HepG2 (cell line): ENCODE data around the gene PRDM15. TPM values are rescaled to one million over a fixed set of nuclear protein-coding genes. Genes with fewer than 3 reads are reported as not detected.

Source experiments
- ATAC-seq: fragments of 200-7000 bp; cut with Tn5 transposase; 3 replicates; pipeline ENCODE4 v1.9.1; 2020; ENCODE audit warnings: mild to moderate bottlenecking, moderate library complexity
- BruUV-seq: library from RNA; stranded (reverse); fragments of 400-500 nt; replicated peaks from 2 replicates; lab custom pipeline; 2021; lab: Mats Ljungman, UMichigan
- CTCF ChIA-PET: fragments of 300-600 bp; formaldehyde crosslinking; extraction: SDS; loops from one replicate; lab custom pipeline; 2021; ENCODE audit warnings: low total read pairs, inconsistent platforms, low intra/inter-chr PET ratio; lab: Yijun Ruan, JAX
- POLR2A ChIA-PET: fragments of 350-600 bp; sonication (Branson Sonifier 250); formaldehyde crosslinking; loops from one replicate; lab custom pipeline; 2020; ENCODE audit warnings: antibody characterized with exemption, inconsistent platforms; lab: Yijun Ruan, JAX
- DNase-seq: peaks from one replicate; pipeline ENCODE4 v3.0.0-alpha.2; 2015; ENCODE audit warnings: low spot score
- FAIRE-seq: peaks from 3 replicates; lab custom pipeline; 2011; peaks lifted over from hg19 to GRCh38; lab: Jason Lieb, UNC
- H2AFZ ChIP-seq: one replicate; pipeline ENCODE4 v1.6.1; 2011; ENCODE audit warnings: low read length, inconsistent platforms
- H3K27ac ChIP-seq: fragments of 300-600 bp; 3 replicates; pipeline ENCODE4 v1.8.0; 2011; ENCODE audit warnings: mixed run types, mild to moderate bottlenecking, mixed read lengths, low read length, inconsistent platforms; ENCODE audit not compliant: insufficient read depth; ENCODE audit errors: extremely low read length
- H3K27me3 ChIP-seq, 2 experiments: fragments of 200-600 bp in 1 of 2; 2 replicates in 1 of 2; 3 replicates in 1 of 2; pipeline versions ENCODE4 v1.6.0 to v1.8.0; 2011; ENCODE audit warnings: low read length in 2 of 2, mild to moderate bottlenecking in 2 of 2, moderate library complexity in 2 of 2, inconsistent platforms in 1 of 2; ENCODE audit not compliant: insufficient read depth in 2 of 2, control insufficient read depth in 1 of 2
- H3K36me3 ChIP-seq, 2 experiments: fragments of 200-600 bp in 1 of 2; replicated peaks in 1 of 2; 2 replicates in 1 of 2; 3 replicates in 1 of 2; pipeline versions ENCODE4 v1.5.1 to v1.8.0; 2011; ENCODE audit warnings: low read length in 2 of 2, inconsistent platforms in 1 of 2; ENCODE audit not compliant: insufficient read depth in 2 of 2, control insufficient read depth in 1 of 2
- H3K4me1 ChIP-seq: 2 replicates; pipeline ENCODE4 v1.5.1; 2012; ENCODE audit warnings: low read length, inconsistent platforms; ENCODE audit not compliant: insufficient read depth
- H3K4me2 ChIP-seq: 2 replicates; pipeline ENCODE4 v1.6.0; 2011; ENCODE audit warnings: low read depth, low read length, inconsistent platforms
- H3K4me3 ChIP-seq, 3 experiments: fragments of 200-600 bp in 1 of 3; sonication (generic), shearing (Covaris generic) in 1 of 3; replicated peaks in 1 of 3; 2 replicates each; pipeline ENCODE4 v1.5.1; 2011 to 2016; ENCODE audit warnings: low read length in 3 of 3, inconsistent platforms in 2 of 3, low read depth in 2 of 3, mild to moderate bottlenecking in 2 of 3, control low read depth in 1 of 3, mixed read lengths in 1 of 3; ENCODE audit not compliant: insufficient read depth in 1 of 3
- H3K79me2 ChIP-seq: one replicate; pipeline ENCODE4 v1.6.1; 2011; ENCODE audit warnings: low read length, inconsistent platforms; ENCODE audit not compliant: insufficient read depth
- H3K9ac ChIP-seq: 2 replicates; pipeline ENCODE4 v1.6.0; 2011; ENCODE audit warnings: mild to moderate bottlenecking, low read depth, low read length, inconsistent platforms; ENCODE audit not compliant: insufficient read depth
- H3K9me3 ChIP-seq: 2 replicates; pipeline ENCODE4 v1.5.1; 2012; ENCODE audit warnings: mild to moderate bottlenecking, low read length
- H4K20me1 ChIP-seq: 2 replicates; pipeline ENCODE4 v1.6.0; 2011; ENCODE audit warnings: inconsistent platforms, mild to moderate bottlenecking, low read length, moderate library complexity; ENCODE audit not compliant: insufficient read depth
- HMG20B ChIP-seq: conservative IDR thresholded peaks from 2 replicates; pipeline ENCODE4 v1.6.1; 2016; ENCODE audit warnings: missing genetic modification reagents, missing compliant biosample characterization
- HNF4A ChIP-seq: sonication (generic); formaldehyde crosslinking; IDR thresholded peaks from 2 replicates; pipeline ENCODE4 v1.4.0; 2020; ENCODE audit warnings: missing genetic modification reagents
- KDM5B ChIP-seq: sonication (generic); formaldehyde crosslinking; IDR thresholded peaks from 2 replicates; pipeline ENCODE4 v1.4.0; 2020; ENCODE audit warnings: missing genetic modification reagents, mild to moderate bottlenecking, borderline replicate concordance
- MIER2 ChIP-seq: IDR thresholded peaks from 2 replicates; pipeline ENCODE4 v1.6.1; 2016; ENCODE audit warnings: missing biosample characterization, missing genetic modification reagents
- MZF1 ChIP-seq: sonication (generic); formaldehyde crosslinking; IDR thresholded peaks from 2 replicates; pipeline ENCODE4 v1.8.1; 2023; ENCODE audit warnings: mild to moderate bottlenecking, missing genetic modification reagents, borderline replicate concordance
- RORA ChIP-seq: sonication (generic); formaldehyde crosslinking; IDR thresholded peaks from 2 replicates; pipeline ENCODE4 v1.5.0; 2020; ENCODE audit warnings: mild to moderate bottlenecking, missing genetic modification reagents, moderate library complexity
- SMAD1 ChIP-seq: sonication (generic); formaldehyde crosslinking; IDR thresholded peaks from 2 replicates; pipeline ENCODE4 v1.4.0; 2020; ENCODE audit warnings: missing genetic modification reagents, low read depth, mild to moderate bottlenecking, borderline replicate concordance
- ZNF234 ChIP-seq: sonication (generic); formaldehyde crosslinking; conservative IDR thresholded peaks from 2 replicates; pipeline ENCODE4 v1.5.1; 2020; ENCODE audit warnings: mild to moderate bottlenecking, missing genetic modification reagents
- ZNF460 ChIP-seq: sonication (generic); formaldehyde crosslinking; IDR thresholded peaks from 2 replicates; pipeline ENCODE4 v1.5.1; 2020; ENCODE audit warnings: missing genetic modification reagents, mild to moderate bottlenecking, borderline replicate concordance
- WGBS: methylation state at CpG from one replicate; pipeline ENCODE4 v1.1.6; 2017; ENCODE audit warnings: low lambda C conversion rate; 5-methylcytosine and 5-hydroxymethylcytosine counted together
- in situ Hi-C: cut with HindIII; loops from 2 replicates; pipeline ENCODE4 v1.10.0; 2017; ENCODE audit warnings: low pct_unique_long_range_greater_than_20kb; ENCODE audit not compliant: extremely low pct_ligation_motif_present
- intact Hi-C: fragments of 100-400 bp; cut with micrococcal nuclease; formaldehyde crosslinking; loops from one replicate; pipeline ENCODE4 v1.10.0; 2022; ENCODE audit not compliant: unreplicated experiment
- polyA plus RNA-seq, 8 experiments: library from polyadenylated mRNA; depleted of rRNA in 3 of 8; stranded (reverse) in 7 of 8; unstranded in 1 of 8; fragments of >200 nt; fragmentation: Illumina TruSeq in 4 of 8; extraction: Trizol in 4 of 8; gene quantifications; 2 replicates each; pipeline versions ENCODE4 v1.2.1 to v1.2.3, GENCODE V29; 2011 to 2016; ENCODE audit warnings: low read depth in 4 of 8, missing spikeins in 1 of 8, mixed read lengths in 1 of 8; ENCODE audit not compliant: insufficient read depth in 1 of 8
- total RNA-seq, 5 experiments: library from RNA; depleted of rRNA; stranded (reverse); fragments of >200 nt; fragmentation: Illumina TruSeq; extraction: Trizol; gene quantifications; 2 replicates each; pipeline ENCODE4 v1.2.3, GENCODE V29; 2016; ENCODE audit warnings: low read depth in 1 of 5
- TF ChIP-seq, protein P1 (sequence below): sonication (generic); formaldehyde crosslinking; IDR thresholded peaks from 2 replicates; pipeline ENCODE4 v1.4.0; 2020; ENCODE audit warnings: missing genetic modification reagents; ENCODE audit errors: not compliant biosample characterization
- TF ChIP-seq, protein P2 (sequence below): sonication (generic); formaldehyde crosslinking; IDR thresholded peaks from 2 replicates; pipeline ENCODE4 v1.5.0; 2020; ENCODE audit warnings: missing genetic modification reagents

The PRDM15 gene
- total and polyA plus RNA-seq, 2 of the 13 experiments (the other 11 are each of a cell fraction or from before 2014, with no cell fraction given), result 4.0 to 6.9 TPM

DNA sequence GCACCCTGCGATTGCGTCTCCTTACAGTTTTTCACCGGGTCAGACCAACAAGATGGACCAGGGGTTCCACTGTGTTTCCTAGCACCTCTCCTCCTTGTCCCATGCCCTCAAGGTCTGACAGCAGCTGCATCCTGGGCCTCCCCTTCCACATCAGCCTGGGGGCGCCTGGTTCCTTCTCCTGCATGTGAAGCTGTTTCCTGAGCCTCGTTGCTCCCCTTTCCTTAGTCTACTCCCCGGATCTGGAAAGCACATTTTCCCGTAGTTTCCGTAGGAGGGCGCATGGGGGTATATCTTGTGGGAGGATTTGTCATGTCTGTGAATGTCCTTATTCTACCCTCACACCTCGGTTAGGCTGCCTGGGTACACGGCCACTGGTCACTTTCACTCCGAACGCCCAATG lies 6.1 kb downstream of the PRDM15 start:
- intact Hi-C loops, result no loop called here
- DNase-seq (no peak), FAIRE-seq (no peak), ATAC-seq (no peak)
- H3K9ac ChIP-seq, result no peak overlapping the region
- H3K4me2 ChIP-seq, result no peak overlapping the region
- peaks cover 20% of the 10 kb centered on the region for H3K4me1 ChIP-seq
- H3K27me3 ChIP-seq, result no peaks in the 10 kb centered on the region
- no peak overlapping the region for H3K27ac ChIP-seq
- peaks cover 22% of the 10 kb centered on the region for H3K79me2 ChIP-seq
- H3K4me3 ChIP-seq, result no peak overlapping the region
- in situ Hi-C loops, result no loop called here
- no TSS peak for BruUV-seq
- 94% methylated on average over 13 of the region's 13 CpGs for WGBS
- TF ChIP-seq SMAD1 (CRISPR knock-in tag) (no peak), MZF1 (CRISPR knock-in tag) (no peak), MIER2 (CRISPR knock-in tag) (no peak), KDM5B (no peak), HMG20B (no peak), ZNF234 (no peak), HNF4A (CRISPR knock-in tag) (no peak), ZNF460 (CRISPR knock-in tag) (no peak), RORA (CRISPR knock-in tag) (no peak)
- TF ChIP-seq, protein P1, sequence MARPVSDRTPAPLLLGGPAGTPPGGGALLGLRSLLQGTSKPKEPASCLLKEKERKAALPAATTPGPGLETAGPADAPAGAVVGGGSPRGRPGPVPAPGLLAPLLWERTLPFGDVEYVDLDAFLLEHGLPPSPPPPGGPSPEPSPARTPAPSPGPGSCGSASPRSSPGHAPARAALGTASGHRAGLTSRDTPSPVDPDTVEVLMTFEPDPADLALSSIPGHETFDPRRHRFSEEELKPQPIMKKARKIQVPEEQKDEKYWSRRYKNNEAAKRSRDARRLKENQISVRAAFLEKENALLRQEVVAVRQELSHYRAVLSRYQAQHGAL (CRISPR knock-in tag), result no peak
- TF ChIP-seq, protein P2, sequence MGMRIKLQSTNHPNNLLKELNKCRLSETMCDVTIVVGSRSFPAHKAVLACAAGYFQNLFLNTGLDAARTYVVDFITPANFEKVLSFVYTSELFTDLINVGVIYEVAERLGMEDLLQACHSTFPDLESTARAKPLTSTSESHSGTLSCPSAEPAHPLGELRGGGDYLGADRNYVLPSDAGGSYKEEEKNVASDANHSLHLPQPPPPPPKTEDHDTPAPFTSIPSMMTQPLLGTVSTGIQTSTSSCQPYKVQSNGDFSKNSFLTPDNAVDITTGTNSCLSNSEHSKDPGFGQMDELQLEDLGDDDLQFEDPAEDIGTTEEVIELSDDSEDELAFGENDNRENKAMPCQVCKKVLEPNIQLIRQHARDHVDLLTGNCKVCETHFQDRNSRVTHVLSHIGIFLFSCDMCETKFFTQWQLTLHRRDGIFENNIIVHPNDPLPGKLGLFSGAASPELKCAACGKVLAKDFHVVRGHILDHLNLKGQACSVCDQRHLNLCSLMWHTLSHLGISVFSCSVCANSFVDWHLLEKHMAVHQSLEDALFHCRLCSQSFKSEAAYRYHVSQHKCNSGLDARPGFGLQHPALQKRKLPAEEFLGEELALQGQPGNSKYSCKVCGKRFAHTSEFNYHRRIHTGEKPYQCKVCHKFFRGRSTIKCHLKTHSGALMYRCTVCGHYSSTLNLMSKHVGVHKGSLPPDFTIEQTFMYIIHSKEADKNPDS, result no peak
- POLR2A ChIA-PET, result no interaction called here
- H2AFZ ChIP-seq, result no peak overlapping the region
- H3K9me3 ChIP-seq, result no peaks in the 10 kb centered on the region
- CTCF ChIA-PET, result no interaction called here
- no peaks in the 10 kb centered on the region for H4K20me1 ChIP-seq
- H3K36me3 ChIP-seq, result no peaks in the 10 kb centered on the region
